KG1 (cell line): ENCODE data around the gene EIF1AD.
"Not testable (repeated sequence)": the region's sequence is repeated elsewhere in the genome, so short reads cannot be mapped to it uniquely, and the experiment has no call there.

ENCODE experiments used
- DNase-seq: peaks from one replicate; lab custom pipeline; 2025; lab: John Stamatoyannopoulos, UW

Gene EIF1AD, protein sequence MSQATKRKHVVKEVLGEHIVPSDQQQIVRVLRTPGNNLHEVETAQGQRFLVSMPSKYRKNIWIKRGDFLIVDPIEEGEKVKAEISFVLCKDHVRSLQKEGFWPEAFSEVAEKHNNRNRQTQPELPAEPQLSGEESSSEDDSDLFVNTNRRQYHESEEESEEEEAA

DNA sequence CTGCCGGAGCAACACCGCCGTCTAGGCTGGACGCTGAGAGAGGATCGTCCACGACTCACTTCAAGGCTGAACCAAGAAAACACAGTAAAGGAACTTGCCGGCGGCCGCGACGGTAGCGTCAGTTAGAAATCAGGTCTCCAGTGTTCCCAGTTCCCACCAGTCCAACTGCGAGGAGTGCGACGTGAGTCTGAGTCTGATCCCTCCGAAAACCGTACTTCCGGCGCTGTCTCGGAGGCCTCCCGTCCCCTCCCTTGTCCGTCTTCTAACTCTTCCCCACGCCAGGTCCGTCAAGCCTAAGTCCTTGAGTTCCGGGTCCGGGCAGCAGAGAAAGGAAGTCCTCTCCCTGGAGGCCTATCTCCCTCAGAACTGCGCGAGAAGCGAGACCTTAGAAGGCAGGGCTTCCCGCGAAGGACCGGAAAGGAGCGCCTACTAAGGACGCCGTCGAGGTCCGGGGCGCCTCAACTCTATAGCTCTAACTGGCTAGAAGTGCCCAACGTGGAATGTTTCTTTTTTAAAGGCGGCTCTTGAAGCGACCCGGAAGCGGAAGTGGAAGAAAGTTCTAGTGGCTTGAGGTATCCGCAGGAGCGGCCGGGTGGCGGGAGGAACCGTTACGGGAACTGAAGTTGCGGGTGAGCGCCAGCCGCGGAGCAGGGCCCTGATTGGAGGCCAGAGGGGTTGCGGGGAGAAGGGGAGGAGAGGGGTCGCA lies at the start of gene EIF1AD, which contains the start of gene BANF1:
EIF1AD (minus strand) TSS at position 216 of the 706 bp plus-strand sequence. CDS start 1,768 bp downstream, outside the sequence.
BANF1 (plus strand) TSS at position 562 of the 706 bp plus-strand sequence. CDS start 748 bp downstream, outside the sequence.
- DNase-seq = peak; percentile 100

DNA sequence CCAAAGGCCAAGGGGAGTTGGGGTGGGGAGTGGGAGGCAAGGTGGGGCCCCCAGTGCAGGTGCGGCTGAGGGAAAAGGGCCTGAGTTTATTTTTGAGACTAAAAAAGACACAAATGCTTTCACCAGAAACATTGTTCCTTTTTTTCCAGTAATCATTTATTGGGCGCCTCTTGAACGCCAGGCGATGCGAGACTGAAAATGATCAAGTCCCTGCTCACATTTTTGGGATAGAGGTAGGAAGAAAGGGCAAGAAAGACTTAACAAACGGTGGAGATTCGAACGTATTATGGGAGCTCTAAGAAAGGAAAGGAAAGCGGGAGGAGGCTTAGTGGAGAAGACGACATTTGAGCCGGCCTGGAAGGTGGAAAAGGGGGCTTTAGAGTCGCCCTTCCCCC lies 49.4 kb upstream of the EIF1AD start:
- no peak for DNase-seq

DNA sequence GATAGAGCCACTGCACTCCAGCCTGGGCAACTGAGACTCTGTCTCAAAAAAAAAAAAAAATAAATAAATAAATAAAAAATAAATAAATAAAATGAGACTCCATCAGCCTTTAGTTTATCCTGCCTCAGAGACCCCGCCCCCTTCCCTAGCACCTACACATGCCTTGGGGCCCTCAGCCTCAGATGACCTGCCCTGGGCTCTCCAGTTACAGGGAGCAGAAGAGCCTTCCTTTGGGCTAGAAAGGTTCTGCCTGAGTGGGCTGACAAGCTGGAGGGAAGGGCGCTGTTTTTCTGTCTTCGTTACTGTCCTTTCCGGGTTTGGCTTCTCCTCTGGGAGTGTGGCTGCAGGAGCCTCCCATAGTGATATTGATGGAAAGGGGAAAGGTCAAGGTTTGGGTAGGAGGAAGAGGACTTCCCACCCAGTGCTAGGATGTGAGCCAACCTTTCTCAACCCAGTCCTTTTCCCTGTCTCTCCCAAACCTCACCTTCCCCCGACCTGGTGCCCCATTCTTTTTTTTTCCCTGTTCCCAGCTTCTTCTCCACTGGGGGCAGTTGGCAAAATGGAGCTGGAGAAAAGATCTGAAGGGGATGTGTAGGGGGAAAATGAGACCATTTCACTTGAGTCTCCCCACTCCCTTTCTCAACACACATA lies 48.7 kb upstream of the EIF1AD start:
- no peak for DNase-seq

DNA sequence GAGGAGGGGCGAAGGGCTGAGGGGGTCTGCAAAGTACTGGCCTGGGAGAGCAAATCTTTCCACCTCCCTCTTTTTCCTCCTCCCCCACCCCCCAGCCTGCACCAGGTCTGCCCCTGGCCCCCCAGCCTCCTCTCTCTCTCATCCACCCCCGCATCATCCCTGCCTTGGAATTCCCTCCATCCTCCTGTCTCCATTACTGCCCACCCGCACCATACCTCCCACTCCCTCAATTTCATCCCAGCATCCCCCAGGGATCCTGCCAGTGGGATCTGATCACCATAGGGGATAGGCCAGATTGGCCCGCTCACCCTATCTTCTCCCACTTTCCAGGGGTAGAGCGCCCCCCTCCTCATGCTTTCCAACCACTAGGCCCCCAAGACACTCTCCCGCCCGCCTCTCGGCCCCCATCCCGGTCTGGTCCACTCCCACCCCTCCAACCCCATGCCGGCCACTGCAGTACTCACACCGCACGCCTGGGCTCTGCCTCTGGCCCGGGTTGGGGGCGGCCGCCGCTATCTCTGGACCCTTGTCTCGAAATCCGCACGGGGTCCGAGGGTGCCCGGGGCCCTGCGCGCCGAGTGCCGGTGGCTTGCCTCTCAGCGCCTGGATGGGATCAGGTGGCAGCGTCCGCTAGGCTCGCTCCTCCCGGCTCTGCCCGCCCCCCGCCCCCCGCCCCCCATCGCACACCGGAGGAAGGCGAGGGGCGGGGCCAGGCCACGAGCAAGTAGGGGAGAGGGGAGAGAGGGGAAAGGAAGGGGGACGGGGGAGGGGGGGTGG lies 46.8 kb upstream of the EIF1AD start, which contains the start of gene GAL3ST3:
GAL3ST3 (minus strand) TSS at position 615 of the 777 bp plus-strand sequence. CDS start 3,746 bp downstream, outside the sequence.
- DNase-seq = no peak

DNA sequence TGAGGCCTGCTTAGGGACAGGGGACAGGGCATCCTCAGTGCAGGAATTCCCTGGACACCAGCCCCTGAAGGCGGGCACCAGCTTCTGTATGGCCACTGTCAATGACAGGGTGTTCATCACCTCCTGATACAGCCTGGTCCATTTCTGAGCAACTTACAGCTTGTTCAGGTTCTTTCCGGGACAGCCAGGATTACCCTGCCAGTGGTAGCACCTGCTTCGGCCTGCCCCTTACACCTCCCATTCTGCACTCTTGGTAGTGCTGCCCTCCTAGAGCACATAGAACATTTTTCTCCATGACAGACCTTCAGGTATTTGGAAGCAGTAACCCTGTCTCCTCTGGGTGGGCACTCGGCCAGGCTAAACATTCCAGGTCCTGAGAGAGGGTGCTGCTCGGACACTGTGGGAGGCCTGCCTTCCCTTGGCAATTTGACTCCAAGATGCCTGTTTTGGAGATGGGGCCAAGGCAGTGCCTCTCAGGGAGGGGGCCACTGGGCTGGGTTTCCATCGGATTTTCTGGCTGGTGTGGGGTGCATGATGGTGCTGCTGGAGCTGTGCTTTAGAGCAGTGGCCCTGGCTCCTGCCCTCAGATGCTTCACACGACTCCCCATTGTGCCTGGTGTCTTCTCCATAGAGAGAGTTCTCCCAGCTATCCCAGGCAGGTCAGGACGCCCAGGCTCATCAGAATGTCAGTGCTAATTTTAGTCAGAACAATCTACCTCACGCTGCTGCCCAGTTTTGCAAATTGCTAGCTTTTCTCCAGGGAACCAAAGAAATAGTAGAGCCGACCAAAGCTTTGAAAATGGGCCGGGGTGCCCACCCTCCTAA lies 45.8 kb upstream of the EIF1AD start:
- DNase-seq = no peak

DNA sequence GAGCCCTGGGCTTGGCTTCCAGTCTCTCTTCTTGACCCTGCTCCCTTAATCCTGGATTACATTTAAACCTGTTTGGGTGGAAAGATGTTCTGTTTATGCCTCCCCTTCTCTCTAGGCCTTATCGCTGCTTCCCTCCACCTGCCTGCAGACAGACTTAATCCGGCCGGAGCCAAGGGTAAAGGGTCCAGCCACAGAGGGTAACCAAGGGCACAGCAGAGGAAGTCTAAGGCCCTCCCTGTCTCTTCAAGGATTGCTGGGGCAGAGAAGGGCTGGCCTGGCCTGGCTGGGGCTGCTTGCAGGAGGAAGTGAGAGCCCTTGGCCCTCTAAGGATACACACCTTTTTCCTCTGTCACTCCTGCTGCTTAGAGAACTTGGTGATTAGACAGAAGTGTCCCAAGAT lies 44.9 kb upstream of the EIF1AD start:
- no peak for DNase-seq

DNA sequence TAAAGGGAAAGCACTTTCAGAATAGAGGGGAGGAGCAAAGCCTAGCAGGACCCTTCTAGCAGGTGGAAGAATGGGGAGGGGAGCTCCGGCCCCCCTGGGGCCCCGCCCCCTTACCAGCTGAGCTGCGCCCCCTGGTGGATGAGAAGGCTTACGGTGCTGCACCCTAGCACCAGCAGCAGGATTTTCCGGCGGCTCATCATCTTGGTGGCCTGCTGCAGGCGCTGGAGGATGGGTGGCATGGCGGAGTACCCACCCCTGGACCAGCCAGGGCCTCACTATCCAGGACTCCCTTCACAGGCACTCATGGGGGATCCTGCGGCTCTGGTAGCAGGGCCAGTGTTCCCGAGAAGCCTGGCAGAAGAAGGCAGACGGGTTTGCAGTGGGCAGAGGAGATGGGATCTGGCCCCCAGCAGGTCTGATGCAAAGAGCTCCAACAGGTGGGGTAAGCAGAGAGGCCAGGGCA lies 43.3 kb upstream of the EIF1AD start:
- DNase-seq = peak; percentile 80

DNA sequence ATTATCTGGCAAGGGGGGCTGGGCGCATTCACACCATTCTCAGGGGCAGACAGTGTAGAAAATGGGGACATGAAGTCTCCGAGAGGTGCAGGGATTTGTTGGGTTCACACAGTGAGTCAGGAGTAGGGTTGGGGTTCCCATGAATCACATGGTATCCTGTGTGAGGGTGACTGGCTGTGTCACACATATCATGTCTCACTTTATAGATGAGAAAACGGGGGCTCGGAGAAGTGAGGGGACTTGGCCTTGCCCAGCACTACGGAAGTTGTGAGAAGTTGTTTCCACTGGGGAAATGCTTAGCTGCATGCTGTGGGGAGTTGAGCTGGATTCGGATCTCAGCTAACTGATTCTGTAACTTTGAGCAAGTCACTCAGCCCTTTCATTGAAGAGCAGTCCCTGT lies 42.8 kb upstream of the EIF1AD start:
- DNase-seq = no peak

DNA sequence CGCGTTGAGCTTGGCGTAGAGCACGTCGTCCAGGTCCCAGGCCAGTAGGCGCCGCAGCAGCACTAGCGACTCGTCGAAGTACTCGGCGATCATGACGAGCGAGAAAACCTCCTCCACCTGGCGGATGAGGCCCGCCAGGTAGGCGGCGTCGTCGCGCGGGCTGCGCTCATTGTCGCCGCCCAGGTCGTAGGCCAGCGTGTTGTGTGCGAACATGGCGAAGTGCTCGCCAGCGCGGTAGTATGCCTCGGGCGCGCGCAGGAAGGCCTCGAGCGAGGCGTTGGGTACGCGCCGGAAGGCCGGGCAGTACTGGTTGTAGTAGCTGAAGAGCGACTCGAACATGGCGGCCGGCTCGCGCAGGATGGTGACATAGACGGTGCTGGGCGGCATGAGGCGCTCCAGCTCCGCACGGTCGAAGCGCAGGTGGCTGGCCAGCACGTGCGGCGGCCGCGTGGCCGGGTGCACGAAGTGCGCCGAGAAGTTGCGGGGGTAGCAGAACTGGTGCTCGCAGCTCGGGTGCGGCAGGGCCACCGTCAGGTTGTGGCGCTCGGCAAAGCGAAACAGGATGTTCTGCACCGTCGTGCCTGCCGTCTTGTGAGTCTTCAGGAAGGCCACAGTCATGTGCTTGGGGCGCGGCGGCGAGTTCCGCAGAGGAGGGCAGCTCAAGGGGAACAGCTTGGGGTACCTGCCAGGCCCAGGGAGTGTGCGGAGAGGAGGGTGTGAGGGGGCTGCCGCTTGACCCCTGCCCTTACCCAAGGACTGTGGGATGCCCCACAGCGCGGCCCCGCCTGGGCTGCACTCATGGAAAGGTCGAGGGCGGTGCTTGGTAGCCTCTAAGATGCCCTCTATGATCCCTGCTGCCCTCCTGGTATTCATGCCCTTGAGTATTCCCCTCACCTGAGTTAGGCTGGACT lies 41.3 kb upstream of the EIF1AD start:
- DNase-seq = no peak

DNA sequence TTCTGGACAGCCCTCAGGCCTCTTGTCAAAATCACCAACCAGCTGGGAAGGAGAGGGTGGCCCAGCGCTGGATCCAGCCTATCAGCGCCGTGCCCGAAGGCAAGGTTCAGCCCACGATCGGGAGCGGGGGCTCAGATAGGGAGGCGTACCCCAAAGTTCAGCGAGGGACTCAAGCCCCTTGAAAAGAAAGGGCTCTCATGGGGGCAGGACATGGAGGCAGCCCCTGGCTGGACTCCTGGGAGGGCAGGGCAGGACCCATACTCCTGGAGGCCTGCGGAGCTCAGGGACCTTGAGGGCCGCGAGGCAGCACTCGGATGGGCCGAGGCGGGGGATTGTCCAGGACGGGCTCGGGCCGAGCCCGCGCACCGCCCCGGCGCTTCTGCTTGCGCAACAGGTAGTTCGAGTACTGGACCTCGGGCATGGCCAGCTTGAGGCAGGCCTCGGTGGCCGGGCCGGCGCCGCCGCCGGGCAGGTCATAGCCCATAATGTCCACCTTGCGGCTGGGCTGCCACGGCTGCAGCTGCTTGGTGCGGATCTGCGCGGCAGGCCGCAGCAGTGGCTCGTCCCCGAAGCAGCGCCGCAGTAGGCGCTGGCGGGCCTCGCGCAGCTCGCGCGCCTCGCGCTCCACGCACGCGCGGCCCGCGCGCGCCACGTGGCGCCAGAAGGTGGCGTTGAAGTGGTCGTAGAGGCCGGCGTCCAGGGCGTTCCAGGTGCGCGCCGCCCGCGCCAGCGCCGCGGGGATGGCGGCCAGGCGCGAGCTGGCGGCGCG lies 40.5 kb upstream of the EIF1AD start:
- DNase-seq = no peak

DNA sequence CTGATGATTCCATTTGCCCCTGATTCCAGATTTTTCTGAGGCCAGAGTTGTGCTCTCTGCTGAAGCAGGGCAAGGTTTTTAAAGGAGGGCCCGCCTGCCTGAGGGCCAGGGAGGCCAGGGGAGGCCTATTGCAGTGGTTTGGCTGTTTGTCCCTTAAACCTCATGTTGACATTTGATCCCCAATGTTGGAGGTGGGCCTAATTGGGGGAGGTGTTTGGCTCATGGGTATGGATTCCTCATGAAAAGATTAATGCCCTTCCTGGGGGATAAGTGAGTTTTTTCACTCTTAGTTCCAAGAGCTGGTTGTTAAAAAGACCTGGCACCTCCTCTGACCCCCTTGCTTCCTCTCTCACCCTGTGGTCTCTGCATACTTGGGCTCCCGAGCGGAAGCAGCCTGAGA lies 37.8 kb upstream of the EIF1AD start:
- DNase-seq = no peak

DNA sequence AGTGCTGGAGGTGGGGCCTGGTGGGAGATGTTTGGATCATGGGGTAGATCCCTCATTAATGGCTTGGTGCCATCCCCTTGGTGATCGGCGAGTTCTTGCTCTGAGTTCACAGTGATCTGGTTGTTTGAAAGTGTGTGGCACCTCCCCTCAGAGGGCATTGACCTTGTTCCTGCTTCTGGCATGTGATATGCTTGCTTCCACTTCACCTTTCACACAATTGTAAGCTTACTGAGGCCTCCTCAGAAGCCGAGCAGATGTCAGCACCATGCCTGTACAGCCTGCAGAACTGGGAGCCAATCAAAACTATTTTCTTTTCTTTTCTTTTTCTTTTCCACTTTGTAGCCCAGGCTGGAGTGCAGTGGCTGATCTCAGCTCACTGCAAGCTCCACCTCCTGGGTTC lies 35.4 kb upstream of the EIF1AD start:
- no peak for DNase-seq

DNA sequence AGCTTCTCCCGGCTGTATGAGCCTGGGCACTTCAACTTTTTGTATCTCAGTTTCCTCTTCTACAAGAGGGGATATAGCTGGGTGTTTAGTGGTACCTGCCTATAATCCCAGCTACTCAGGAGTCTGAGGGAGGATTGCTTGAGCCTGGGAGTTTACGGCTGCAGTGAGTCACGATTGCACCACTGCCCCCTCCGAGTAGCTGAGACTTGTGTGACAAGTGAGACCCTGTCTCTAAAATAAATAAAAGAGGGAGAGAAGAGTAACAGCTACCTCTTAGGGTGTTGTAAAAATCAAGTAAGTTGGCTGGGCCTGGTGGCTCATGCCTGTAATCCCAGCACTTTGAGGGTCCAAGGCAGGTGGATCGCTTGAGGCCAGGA lies 34.4 kb upstream of the EIF1AD start:
- no peak for DNase-seq

DNA sequence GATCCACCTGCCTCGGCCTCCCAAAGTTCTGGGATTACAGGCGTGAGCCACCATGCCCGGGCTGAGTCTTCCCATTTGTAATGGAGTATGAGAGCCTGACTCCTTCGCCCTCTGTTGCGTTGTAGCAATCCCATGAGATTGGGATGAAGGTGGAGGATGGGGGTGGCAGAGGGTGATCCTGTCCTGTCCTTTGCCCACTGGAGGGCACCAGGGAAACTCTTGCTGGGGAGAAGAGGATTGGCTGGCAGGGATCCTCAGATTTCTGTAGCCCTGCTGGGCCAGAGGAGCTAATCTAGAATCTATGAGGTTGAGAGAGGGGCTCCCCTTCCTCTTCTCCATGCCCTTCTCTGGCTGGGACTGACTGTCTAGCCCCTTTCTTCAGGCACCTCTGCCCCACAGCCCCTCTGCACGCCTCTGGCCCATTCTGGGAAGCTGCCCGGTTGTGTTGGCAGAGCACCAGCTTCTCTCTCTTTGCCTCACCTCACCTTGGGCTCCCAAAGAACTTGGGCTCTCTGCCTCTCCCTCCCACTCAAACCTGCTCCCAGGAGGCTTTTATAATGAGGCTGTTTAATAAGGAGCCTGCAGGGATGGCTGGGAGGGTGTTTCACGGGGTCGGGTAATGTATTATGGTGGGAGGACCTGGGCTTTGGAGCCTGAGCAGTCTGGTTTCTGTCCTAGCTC lies 33.8 kb upstream of the EIF1AD start:
- DNase-seq = no peak

DNA sequence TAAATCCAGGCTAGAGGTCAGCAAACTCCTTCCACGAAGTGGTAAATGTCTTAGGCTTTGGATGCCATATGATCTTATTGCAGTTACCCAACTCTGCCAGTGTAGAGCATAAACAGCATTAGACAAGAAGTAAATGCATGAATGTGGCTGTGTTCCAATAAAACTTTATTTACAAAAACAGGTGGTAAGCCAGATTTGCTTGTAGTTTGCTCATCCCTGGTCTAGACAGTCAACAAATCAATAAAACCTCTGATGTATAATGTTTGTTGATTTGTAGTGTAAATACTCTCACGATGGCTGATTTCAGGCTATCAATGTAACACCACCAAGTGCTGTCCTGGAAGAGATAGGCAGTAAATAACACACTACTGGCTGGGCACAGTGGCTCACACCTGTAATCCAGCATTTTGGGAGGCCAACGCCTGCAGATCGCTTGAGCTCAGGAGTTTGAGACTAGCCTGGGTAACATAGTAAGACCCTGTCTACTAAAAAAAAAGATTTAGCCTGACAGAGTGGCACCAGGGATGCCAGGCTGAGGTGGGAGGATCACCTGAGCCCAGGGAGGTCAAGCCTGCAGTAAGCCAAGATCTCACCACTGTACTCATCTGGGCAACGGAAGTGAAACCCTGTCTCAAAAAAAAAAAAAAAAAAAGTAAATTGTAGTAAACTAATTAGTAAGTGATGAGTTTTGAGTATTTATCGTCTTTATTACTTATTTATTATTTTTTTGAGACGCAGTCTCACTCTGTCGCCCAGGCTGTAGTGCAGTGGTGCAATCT lies 31.2 kb upstream of the EIF1AD start:
- no peak for DNase-seq

DNA sequence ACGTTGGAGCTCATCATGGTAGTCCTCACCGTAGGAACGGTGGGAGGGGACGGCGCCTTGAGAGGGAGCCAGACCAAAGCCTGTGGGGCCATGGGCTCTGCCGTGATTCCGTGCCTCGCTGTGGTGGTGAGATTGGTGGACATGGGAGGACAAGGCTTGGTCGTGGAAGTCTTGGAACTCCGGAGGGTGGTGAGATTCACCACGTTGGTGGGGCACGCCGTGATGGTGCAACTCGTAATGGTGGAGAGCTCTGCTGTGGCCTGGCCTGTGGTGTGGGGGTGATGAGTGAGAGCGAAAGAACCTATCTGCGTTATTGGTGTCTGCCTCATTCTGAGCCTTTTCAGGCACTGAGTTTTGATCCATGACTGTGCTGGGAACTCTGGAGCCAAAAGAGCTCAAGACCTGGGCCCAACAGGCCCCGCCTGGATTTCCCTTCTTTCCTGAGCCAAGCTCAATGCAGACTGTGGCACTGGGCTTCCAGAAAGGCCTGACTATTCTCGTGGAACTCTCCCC lies 24.1 kb upstream of the EIF1AD start, which contains the start of gene CATSPER1:
CATSPER1 (minus strand) TSS at position 463 of the 513 bp plus-strand sequence; CDS start at position 363, 100 bp downstream.
- no peak for DNase-seq

DNA sequence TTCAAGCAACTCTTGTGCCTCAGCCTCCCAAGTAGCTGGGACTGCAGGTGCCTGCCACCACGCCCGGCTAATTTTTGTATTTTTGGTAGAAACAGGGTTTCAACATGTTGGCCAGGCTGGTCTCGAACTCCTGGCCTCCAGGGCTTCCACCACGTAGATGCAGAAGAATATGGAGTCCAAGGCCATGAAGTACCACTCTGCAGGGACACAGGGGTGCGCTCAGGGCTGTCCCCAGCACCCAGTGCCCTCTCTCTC lies 21.2 kb upstream of the EIF1AD start:
- DNase-seq = not testable (repeated sequence)
